ENCODE results near the gene KCNMA1. TPM values are rescaled to one million over a fixed set of nuclear protein-coding genes. Genes with fewer than 3 reads are reported as not detected.

Gene KCNMA1
- total and polyA plus RNA-seq, 2 donors (not counting 1 experiment from before 2014, with no cell fraction given), result 0.82 to 3.1 TPM

DNA sequence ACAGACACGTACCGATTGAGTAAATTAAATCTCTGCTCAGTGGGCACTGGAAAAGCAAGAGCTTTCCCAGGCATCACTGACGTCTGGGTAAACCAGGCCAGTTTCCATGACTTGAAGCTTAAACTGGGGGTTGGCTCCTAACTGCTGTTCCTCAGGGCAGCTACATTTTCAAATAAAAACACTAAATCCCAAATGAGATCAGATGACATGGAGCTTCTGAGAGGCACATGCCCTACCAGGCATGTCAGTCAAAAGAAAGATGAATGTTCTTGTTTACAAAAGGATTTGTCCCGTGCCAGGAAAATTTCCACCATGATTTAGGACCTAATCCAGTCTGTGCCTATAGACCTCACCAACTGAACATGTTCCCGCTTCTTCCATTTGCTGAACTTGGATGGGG lies 220.2 kb downstream of the KCNMA1 start:
- Histone ChIP-seq H4K20me1 (ENCODE audit: control insufficient read depth, insufficient read depth, low read length, poor library complexity, severe bottlenecking) (no peaks in the 10 kb centered on the region), H3K9ac (ENCODE audit: low read length) (no peak overlapping the region), H3K79me2 (ENCODE audit: control insufficient read depth, insufficient read depth, low read length) (no peaks in the 10 kb centered on the region), H3K27me3 (replicated peaks in 1 of 4; ENCODE audit: control extremely low read depth in 1 of 4, control insufficient read depth in 3 of 4, insufficient read depth in 4 of 4, low read length in 3 of 4) (peaks cover 0 to 3% (median 0%) of the 10 kb centered on the region in 4 experiments), H3K4me3 (ENCODE audit: control extremely low read depth in 1 of 5, extremely low read depth in 1 of 5, insufficient read depth in 1 of 5, low read depth in 2 of 5, low read length in 4 of 5) (no peak overlapping the region), H3K36me3 (replicated peaks in 1 of 2; ENCODE audit: control extremely low read depth in 1 of 2, control insufficient read depth in 1 of 2, extremely low read depth in 1 of 2, insufficient read depth in 2 of 2, low read length in 1 of 2) (no peaks in the 10 kb centered on the region), H3K9me3 (ENCODE audit: control extremely low read depth in 1 of 3, control insufficient read depth in 2 of 3, insufficient read depth in 1 of 3, low read length in 2 of 3) (no peaks in the 10 kb centered on the region), H2AFZ (ENCODE audit: insufficient read depth, low read depth, low read length, poor library complexity, severe bottlenecking) (no peak overlapping the region), H3K4me1 (ENCODE audit: control insufficient read depth in 2 of 2, insufficient read depth in 2 of 2, low read length in 2 of 2) (no peaks in the 10 kb centered on the region), H3K27ac (ENCODE audit: low read length in 2 of 2) (no peak overlapping the region), H3K4me2 (replicated peaks; ENCODE audit: low read depth, low read length, poor library complexity, severe bottlenecking) (no peak overlapping the region)
- WGBS (ENCODE audit: insufficient coverage), result 81% methylated on average over 5 of the region's 5 CpGs
- Mint-ChIP-seq H3K4me3 (no peak overlapping the region), H3K27ac (no peak overlapping the region), H3K27me3 (peaks cover 5% of the 10 kb centered on the region), H3K4me1 (no peaks in the 10 kb centered on the region), H3K9me3 (ENCODE audit: insufficient read depth) (no peaks in the 10 kb centered on the region)
- DNase-seq, result no peak
- intact Hi-C loops (cut with micrococcal nuclease), result no loop called here
- TF ChIP-seq EZH2 (IDR thresholded peaks at IDR 0.05; ENCODE audit: borderline replicate concordance, insufficient read depth, low read depth, low read length, poor library complexity, severe bottlenecking), result no peak
- TF ChIP-seq, protein P1, sequence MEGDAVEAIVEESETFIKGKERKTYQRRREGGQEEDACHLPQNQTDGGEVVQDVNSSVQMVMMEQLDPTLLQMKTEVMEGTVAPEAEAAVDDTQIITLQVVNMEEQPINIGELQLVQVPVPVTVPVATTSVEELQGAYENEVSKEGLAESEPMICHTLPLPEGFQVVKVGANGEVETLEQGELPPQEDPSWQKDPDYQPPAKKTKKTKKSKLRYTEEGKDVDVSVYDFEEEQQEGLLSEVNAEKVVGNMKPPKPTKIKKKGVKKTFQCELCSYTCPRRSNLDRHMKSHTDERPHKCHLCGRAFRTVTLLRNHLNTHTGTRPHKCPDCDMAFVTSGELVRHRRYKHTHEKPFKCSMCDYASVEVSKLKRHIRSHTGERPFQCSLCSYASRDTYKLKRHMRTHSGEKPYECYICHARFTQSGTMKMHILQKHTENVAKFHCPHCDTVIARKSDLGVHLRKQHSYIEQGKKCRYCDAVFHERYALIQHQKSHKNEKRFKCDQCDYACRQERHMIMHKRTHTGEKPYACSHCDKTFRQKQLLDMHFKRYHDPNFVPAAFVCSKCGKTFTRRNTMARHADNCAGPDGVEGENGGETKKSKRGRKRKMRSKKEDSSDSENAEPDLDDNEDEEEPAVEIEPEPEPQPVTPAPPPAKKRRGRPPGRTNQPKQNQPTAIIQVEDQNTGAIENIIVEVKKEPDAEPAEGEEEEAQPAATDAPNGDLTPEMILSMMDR (IDR thresholded peaks at IDR 0.05), result no peak
- ATAC-seq (ENCODE audit: low read depth), result no peak
- CTCF ChIA-PET, result no interaction called here
- POLR2A ChIA-PET, result no interaction called here

DNA sequence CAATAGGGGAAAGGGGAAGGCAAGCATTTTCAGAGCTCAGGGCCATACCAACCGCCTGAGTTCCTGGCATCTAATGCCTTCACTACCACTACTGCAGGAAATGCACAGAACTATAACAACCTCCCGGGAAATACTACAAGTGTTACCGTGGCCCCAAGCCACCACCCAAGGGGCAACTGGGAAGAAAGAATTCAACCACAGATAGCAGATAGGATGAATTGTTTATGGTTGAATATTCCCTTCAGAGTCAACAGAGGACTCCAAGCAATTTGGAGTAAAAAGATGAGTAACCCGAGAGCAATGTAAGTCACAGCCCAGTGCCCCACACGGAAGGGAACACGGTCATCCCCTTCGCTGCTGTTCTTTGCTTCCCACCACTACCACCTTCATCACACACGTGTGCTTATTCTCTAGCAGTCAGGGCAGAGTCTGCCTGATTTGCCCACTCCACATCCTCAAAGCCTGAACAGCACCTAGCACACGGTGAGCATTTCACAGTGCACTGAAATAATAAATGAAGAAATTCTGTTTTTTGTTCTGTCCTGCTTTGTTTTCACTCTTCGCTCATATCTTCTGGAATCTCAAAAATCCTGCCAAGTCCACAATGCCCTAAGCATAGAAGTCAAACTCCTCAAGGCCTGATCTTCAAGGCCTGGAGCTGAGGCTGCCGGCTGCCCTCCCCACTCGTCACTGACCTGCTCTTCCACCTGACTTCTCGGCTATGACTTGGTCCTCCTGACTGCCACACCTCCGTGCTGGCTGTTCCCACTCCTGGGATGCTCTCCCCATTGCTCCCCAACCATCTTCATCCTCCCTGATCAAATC lies 221.1 kb downstream of the KCNMA1 start:
- no peaks in the 10 kb centered on the region for H3K9me3 ChIP-seq (ENCODE audit: control extremely low read depth in 1 of 3, control insufficient read depth in 2 of 3, insufficient read depth in 1 of 3, low read length in 2 of 3)
- no peak overlapping the region for H3K4me2 ChIP-seq (replicated peaks; ENCODE audit: low read depth, low read length, poor library complexity, severe bottlenecking)
- intact Hi-C loops (cut with micrococcal nuclease), result no loop called here
- no peaks in the 10 kb centered on the region for H4K20me1 ChIP-seq (ENCODE audit: control insufficient read depth, insufficient read depth, low read length, poor library complexity, severe bottlenecking)
- TF ChIP-seq, protein P1 (IDR thresholded peaks at IDR 0.05), result no peak
- no peak for TF ChIP-seq EZH2 (IDR thresholded peaks at IDR 0.05; ENCODE audit: borderline replicate concordance, insufficient read depth, low read depth, low read length, poor library complexity, severe bottlenecking)
- no peak overlapping the region for H2AFZ ChIP-seq (ENCODE audit: insufficient read depth, low read depth, low read length, poor library complexity, severe bottlenecking)
- peaks cover 5% of the 10 kb centered on the region for H3K27me3 Mint-ChIP-seq
- no peak overlapping the region for H3K4me3 Mint-ChIP-seq
- no peak overlapping the region for H3K4me3 ChIP-seq (ENCODE audit: control extremely low read depth in 1 of 5, extremely low read depth in 1 of 5, insufficient read depth in 1 of 5, low read depth in 2 of 5, low read length in 4 of 5)
- H3K27me3 ChIP-seq (replicated peaks in 1 of 4; ENCODE audit: control extremely low read depth in 1 of 4, control insufficient read depth in 3 of 4, insufficient read depth in 4 of 4, low read length in 3 of 4), result peaks cover 0 to 3% (median 0%) of the 10 kb centered on the region in 4 experiments
- no peaks in the 10 kb centered on the region for H3K9me3 Mint-ChIP-seq (ENCODE audit: insufficient read depth)
- ChIA-PET POLR2A (no interaction called here), CTCF (no interaction called here)
- H3K27ac Mint-ChIP-seq, result no peak overlapping the region
- no peaks in the 10 kb centered on the region for H3K36me3 ChIP-seq (replicated peaks in 1 of 2; ENCODE audit: control extremely low read depth in 1 of 2, control insufficient read depth in 1 of 2, extremely low read depth in 1 of 2, insufficient read depth in 2 of 2, low read length in 1 of 2)
- WGBS (ENCODE audit: insufficient coverage), result 94% methylated on average over 9 of the region's 14 CpGs
- H3K4me1 Mint-ChIP-seq, result no peaks in the 10 kb centered on the region
- ATAC-seq (ENCODE audit: low read depth), result no peak
- H3K27ac ChIP-seq (ENCODE audit: low read length in 2 of 2), result no peak overlapping the region
- no peaks in the 10 kb centered on the region for H3K4me1 ChIP-seq (ENCODE audit: control insufficient read depth in 2 of 2, insufficient read depth in 2 of 2, low read length in 2 of 2)
- no peak for DNase-seq
- H3K9ac ChIP-seq (ENCODE audit: low read length), result no peak overlapping the region
- H3K79me2 ChIP-seq (ENCODE audit: control insufficient read depth, insufficient read depth, low read length), result no peaks in the 10 kb centered on the region

Data from B cell (primary cell).